Neural progenitor cell (in vitro differentiated cells): ENCODE data around the gene DPAGT1.

Source experiments
- EZH2 ChIP-seq: fragments of 200-600 bp; sonication (generic); IDR thresholded peaks from 2 replicates; pipeline ENCODE4 v1.6.1; 2017; ENCODE audit warnings: antibody characterized with exemption, mild to moderate bottlenecking, moderate library complexity
- TF ChIP-seq, protein P1 (sequence below): fragments of 200-600 bp; sonication (generic); IDR thresholded peaks from 2 replicates; pipeline ENCODE4 v1.5.1; 2017; ENCODE audit warnings: antibody characterized with exemption, mild to moderate bottlenecking

DNA sequence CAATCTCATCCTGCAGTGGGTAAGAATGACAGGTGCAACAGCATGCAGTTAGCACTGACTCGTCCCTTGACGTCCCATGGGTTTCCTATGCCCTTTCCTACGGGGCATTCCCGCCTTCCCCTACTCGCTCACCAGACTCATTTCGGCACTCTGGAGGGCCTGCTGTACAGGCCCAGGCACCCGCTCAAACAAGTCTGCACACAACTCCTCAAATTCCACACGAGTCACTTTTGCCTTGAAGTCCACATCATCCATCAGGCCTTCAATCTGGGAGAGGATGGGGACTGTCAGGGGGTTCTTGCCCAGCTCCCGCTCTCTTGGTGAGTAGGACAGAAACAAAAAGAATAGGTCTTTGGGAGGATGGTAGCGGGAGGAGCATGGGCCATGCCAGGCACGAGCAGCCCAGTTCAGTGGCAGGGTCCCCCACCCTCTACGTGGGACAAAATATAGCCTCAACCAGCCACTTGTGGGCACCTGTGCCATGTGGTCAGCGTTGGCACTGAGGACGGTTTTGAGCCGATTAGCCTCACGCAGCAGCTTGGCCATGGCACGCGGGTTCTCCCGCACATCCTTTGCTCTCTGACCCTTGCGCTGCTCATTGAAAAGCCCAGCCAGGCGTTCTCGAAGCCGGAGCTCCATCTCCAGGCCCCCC lies 49.4 kb downstream of the DPAGT1 start:
- TF ChIP-seq, protein P1, sequence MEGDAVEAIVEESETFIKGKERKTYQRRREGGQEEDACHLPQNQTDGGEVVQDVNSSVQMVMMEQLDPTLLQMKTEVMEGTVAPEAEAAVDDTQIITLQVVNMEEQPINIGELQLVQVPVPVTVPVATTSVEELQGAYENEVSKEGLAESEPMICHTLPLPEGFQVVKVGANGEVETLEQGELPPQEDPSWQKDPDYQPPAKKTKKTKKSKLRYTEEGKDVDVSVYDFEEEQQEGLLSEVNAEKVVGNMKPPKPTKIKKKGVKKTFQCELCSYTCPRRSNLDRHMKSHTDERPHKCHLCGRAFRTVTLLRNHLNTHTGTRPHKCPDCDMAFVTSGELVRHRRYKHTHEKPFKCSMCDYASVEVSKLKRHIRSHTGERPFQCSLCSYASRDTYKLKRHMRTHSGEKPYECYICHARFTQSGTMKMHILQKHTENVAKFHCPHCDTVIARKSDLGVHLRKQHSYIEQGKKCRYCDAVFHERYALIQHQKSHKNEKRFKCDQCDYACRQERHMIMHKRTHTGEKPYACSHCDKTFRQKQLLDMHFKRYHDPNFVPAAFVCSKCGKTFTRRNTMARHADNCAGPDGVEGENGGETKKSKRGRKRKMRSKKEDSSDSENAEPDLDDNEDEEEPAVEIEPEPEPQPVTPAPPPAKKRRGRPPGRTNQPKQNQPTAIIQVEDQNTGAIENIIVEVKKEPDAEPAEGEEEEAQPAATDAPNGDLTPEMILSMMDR: no peak
- no peak for TF ChIP-seq EZH2
